Caco-2 (cell line): ENCODE measurements around the gene DCHS1. TPM values are rescaled to one million over a fixed set of nuclear protein-coding genes. Genes with fewer than 3 reads are reported as not detected.
A peak's percentile ranks its signal among the peaks of the same experiment; 100 is the strongest.

Experiments
- BruUV-seq: library from RNA; stranded (reverse); fragments of 400-500 nt; replicated peaks from 2 replicates; lab custom pipeline; 2021; lab: Mats Ljungman, UMichigan
- CTCF ChIA-PET: fragments of 300-600 bp; sonication (Branson Sonifier 250); formaldehyde crosslinking; loops from one replicate; lab custom pipeline; 2022; ENCODE audit warnings: antibody characterized with exemption; lab: Charles Lee
- POLR2A ChIA-PET: fragments of 300-600 bp; sonication (Branson Sonifier 250); formaldehyde crosslinking; loops from one replicate; lab custom pipeline; 2022; ENCODE audit warnings: antibody characterized with exemption; lab: Charles Lee
- DNase-seq, 2 experiments: peaks; one replicate each; pipeline versions ENCODE4 v3.0.0 to v3.0.0-alpha.2; 2020 to 2022
- H3K27me3 ChIP-seq: replicated peaks from 2 replicates; pipeline ENCODE4 v1.6.0; 2011; ENCODE audit warnings: low read length; ENCODE audit not compliant: control insufficient read depth, insufficient read depth
- H3K36me3 ChIP-seq: 2 replicates; pipeline ENCODE4 v1.5.1; 2011; ENCODE audit warnings: low read length; ENCODE audit not compliant: control insufficient read depth, insufficient read depth
- H3K4me1 ChIP-seq: fragments of 250-450 bp; sonication (Bioruptor Pico); 2 replicates; pipeline ENCODE4 v1.5.1; 2020; ENCODE audit warnings: mild to moderate bottlenecking
- H3K4me3 ChIP-seq: 2 replicates; pipeline ENCODE4 v1.5.1; 2011; ENCODE audit warnings: low read depth, mild to moderate bottlenecking, control low read depth, low read length
- H3K9me3 ChIP-seq: fragments of 250-450 bp; sonication (Bioruptor Pico); 2 replicates; pipeline ENCODE4 v1.5.1; 2020; ENCODE audit warnings: mild to moderate bottlenecking, moderate library complexity
- H3K27ac Mint-ChIP-seq: one replicate; pipeline ENCODE4 v1.8.0; 2022; ENCODE audit warnings: mixed read lengths; ENCODE audit not compliant: unreplicated experiment
- H3K27me3 Mint-ChIP-seq: one replicate; pipeline ENCODE4 v1.8.0; 2022; ENCODE audit warnings: mixed read lengths; ENCODE audit not compliant: insufficient read depth, unreplicated experiment
- H3K36me3 Mint-ChIP-seq: one replicate; pipeline ENCODE4 v1.8.0; 2022; ENCODE audit warnings: mild to moderate bottlenecking, mixed read lengths; ENCODE audit not compliant: insufficient read depth, unreplicated experiment
- H3K4me1 Mint-ChIP-seq: one replicate; pipeline ENCODE4 v1.8.0; 2022; ENCODE audit warnings: low read depth, mixed read lengths; ENCODE audit not compliant: unreplicated experiment
- H3K4me3 Mint-ChIP-seq: one replicate; pipeline ENCODE4 v1.8.0; 2022; ENCODE audit warnings: mild to moderate bottlenecking, moderate library complexity, mixed read lengths; ENCODE audit not compliant: unreplicated experiment
- H3K9me3 Mint-ChIP-seq: one replicate; pipeline ENCODE4 v1.8.0; 2022; ENCODE audit warnings: mixed read lengths; ENCODE audit not compliant: unreplicated experiment
- intact Hi-C: fragments of 100-400 bp; cut with micrococcal nuclease; formaldehyde crosslinking; loops from one replicate; pipeline ENCODE4 v1.10.0; 2022; ENCODE audit not compliant: unreplicated experiment
- total RNA-seq: library from RNA; stranded (reverse); gene quantifications from 2 replicates; pipeline ENCODE4 v1.2.3, GENCODE V29; 2022
- TF ChIP-seq, protein P1 (sequence below), 2 experiments: fragments of 200-600 bp in 1 of 2; IDR thresholded peaks; 1 replicate in 1 of 2; 2 replicates in 1 of 2; pipeline versions ENCODE4 v1.5.1 to v1.8.0; 2011 to 2022; ENCODE audit warnings: antibody characterized with exemption in 1 of 2, control low read depth in 1 of 2, inconsistent platforms in 1 of 2, low read depth in 1 of 2, low read length in 1 of 2, mild to moderate bottlenecking in 1 of 2, moderate library complexity in 1 of 2; ENCODE audit not compliant: insufficient read depth in 1 of 2, severe bottlenecking in 1 of 2, unreplicated experiment in 1 of 2

The DCHS1 gene
- total RNA-seq, 1 experiment from 2014 or later = 1.7 TPM

DNA sequence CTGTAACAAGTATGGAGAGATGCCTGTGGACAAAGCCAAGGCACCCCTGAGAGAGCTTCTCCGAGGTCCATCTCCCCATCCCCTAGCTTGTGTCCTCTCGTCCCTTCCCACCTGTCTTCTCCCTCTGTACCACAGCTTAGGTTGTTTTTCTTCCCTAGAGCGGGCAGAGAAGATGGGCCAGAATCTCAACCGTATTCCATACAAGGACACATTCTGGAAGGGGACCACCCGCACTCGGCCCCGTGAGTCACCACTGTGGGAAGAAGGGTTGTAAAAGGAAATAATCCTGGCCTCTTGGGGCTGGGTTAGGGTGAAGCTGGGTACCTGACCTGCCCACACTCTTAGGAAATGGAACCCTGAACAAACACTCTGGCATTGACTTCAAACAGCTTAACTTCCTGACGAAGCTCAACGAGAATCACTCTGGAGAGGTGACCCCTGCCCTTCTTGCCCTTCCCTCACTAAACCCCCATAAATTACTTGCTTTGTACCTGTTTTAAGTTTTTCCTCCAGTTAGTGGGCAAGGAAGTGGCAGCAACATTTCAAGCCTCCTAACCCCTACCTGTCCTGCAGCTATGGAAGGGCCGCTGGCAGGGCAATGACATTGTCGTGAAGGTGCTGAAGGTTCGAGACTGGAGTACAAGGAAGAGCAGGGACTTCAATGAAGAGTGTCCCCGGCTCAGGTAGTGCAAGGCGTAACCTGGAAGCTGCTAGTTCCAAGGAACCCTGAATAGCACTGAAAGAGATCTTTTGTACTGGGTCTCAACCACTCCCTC lies 46.7 kb downstream of the DCHS1 start:
- peaks cover 42% of the 10 kb centered on the region for H3K4me1 ChIP-seq
- no peak overlapping the region for H3K4me3 ChIP-seq
- no peak for DNase-seq
- CTCF ChIA-PET = interaction anchor here (1.6 kb wide), 1 partner anchor 10 kb away, joined by 3 read pairs; the partner anchor contains the start of gene TPP1
- H3K27me3 Mint-ChIP-seq = no peaks in the 10 kb centered on the region
- intact Hi-C loops = no loop called here
- H3K9me3 Mint-ChIP-seq = no peaks in the 10 kb centered on the region
- peak overlapping the region; percentile 11 for H3K27ac Mint-ChIP-seq
- no peaks in the 10 kb centered on the region for H3K9me3 ChIP-seq
- no TSS peak for BruUV-seq
- POLR2A ChIA-PET = no interaction called here
- H3K27me3 ChIP-seq = no peaks in the 10 kb centered on the region
- TF ChIP-seq, protein P1, sequence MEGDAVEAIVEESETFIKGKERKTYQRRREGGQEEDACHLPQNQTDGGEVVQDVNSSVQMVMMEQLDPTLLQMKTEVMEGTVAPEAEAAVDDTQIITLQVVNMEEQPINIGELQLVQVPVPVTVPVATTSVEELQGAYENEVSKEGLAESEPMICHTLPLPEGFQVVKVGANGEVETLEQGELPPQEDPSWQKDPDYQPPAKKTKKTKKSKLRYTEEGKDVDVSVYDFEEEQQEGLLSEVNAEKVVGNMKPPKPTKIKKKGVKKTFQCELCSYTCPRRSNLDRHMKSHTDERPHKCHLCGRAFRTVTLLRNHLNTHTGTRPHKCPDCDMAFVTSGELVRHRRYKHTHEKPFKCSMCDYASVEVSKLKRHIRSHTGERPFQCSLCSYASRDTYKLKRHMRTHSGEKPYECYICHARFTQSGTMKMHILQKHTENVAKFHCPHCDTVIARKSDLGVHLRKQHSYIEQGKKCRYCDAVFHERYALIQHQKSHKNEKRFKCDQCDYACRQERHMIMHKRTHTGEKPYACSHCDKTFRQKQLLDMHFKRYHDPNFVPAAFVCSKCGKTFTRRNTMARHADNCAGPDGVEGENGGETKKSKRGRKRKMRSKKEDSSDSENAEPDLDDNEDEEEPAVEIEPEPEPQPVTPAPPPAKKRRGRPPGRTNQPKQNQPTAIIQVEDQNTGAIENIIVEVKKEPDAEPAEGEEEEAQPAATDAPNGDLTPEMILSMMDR (IDR thresholded peaks at IDR 0.05; ENCODE audit: insufficient read depth in 1 of 2, low read depth in 1 of 2, low read length in 1 of 2, severe bottlenecking in 1 of 2, unreplicated experiment in 1 of 2) = no peak
- H3K4me1 Mint-ChIP-seq = peaks cover 17% of the 10 kb centered on the region
- H3K36me3 Mint-ChIP-seq = no peaks in the 10 kb centered on the region
- peaks cover 5% of the 10 kb centered on the region; the same call in 1 of the 2 replicates for H3K36me3 ChIP-seq
- H3K4me3 Mint-ChIP-seq = no peak overlapping the region

GRCh38 chr11:6608011-6608410 lies 47.6 kb downstream of the DCHS1 start:
- H3K27me3 Mint-ChIP-seq = no peaks in the 10 kb centered on the region
- H3K4me3 Mint-ChIP-seq = no peak overlapping the region
- H3K27me3 ChIP-seq = no peaks in the 10 kb centered on the region
- peaks cover 17% of the 10 kb centered on the region for H3K4me1 Mint-ChIP-seq
- H3K9me3 Mint-ChIP-seq = no peaks in the 10 kb centered on the region
- no peak for DNase-seq
- ChIA-PET CTCF (interaction anchor here (1.5 kb wide), 1 partner anchor 75 kb away, joined by 5 read pairs; the partner anchor contains the start of gene MRPL17), POLR2A (no interaction called here)
- no peak overlapping the region for H3K4me3 ChIP-seq
- H3K4me1 ChIP-seq = peaks cover 39% of the 10 kb centered on the region
- no TSS peak for BruUV-seq
- intact Hi-C loops = no loop called here
- no peaks in the 10 kb centered on the region for H3K36me3 Mint-ChIP-seq
- no peaks in the 10 kb centered on the region for H3K9me3 ChIP-seq
- TF ChIP-seq, protein P1 (IDR thresholded peaks at IDR 0.05; ENCODE audit: insufficient read depth in 1 of 2, low read depth in 1 of 2, low read length in 1 of 2, severe bottlenecking in 1 of 2, unreplicated experiment in 1 of 2) = no peak
- H3K36me3 ChIP-seq = peaks cover 5% of the 10 kb centered on the region; the same call in 1 of the 2 replicates
- peak overlapping the region; percentile 16 for H3K27ac Mint-ChIP-seq

- Histone ChIP-seq H3K27me3 (no peaks in the 10 kb centered on the region), H3K9me3 (no peaks in the 10 kb centered on the region), H3K36me3 (peaks cover 5% of the 10 kb centered on the region; the same call in 1 of the 2 replicates), H3K4me3 (no peak overlapping the region), H3K4me1 (peaks cover 38% of the 10 kb centered on the region)
- no peak overlapping the region for H3K4me3 Mint-ChIP-seq
- ChIA-PET POLR2A (interaction anchor here (0.9 to 1.4 kb wide), 3 partner anchors 12 to 126 kb away, joined by 4 to 11 read pairs (median 5); partner anchors contain the start of genes ARFIP2, MRPL17, TIMM10B and TPP1), CTCF (interaction anchor here (0.8 to 1.5 kb wide), 6 partner anchors 12 to 244 kb away, joined by 3 to 9 read pairs (median 5); partner anchors contain the start of genes MRPL17 and TPP1)
- no peak for DNase-seq
- no peaks in the 10 kb centered on the region for H3K27me3 Mint-ChIP-seq
- H3K36me3 Mint-ChIP-seq = no peaks in the 10 kb centered on the region
- intact Hi-C loops = no loop called here
- no peaks in the 10 kb centered on the region for H3K9me3 Mint-ChIP-seq
- TF ChIP-seq, protein P1 (IDR thresholded peaks at IDR 0.05; ENCODE audit: insufficient read depth in 1 of 2, low read depth in 1 of 2, low read length in 1 of 2, severe bottlenecking in 1 of 2, unreplicated experiment in 1 of 2) = no peak
- H3K4me1 Mint-ChIP-seq = peaks cover 17% of the 10 kb centered on the region
- no TSS peak for BruUV-seq
- peak overlapping the region; percentile 16 for H3K27ac Mint-ChIP-seq
Measured at GRCh38 chr11:6607190-6607795, 48.3 kb downstream of the DCHS1 start.
